ENCODE data around the gene SLX4IP.

SLX4IP gene

DNA sequence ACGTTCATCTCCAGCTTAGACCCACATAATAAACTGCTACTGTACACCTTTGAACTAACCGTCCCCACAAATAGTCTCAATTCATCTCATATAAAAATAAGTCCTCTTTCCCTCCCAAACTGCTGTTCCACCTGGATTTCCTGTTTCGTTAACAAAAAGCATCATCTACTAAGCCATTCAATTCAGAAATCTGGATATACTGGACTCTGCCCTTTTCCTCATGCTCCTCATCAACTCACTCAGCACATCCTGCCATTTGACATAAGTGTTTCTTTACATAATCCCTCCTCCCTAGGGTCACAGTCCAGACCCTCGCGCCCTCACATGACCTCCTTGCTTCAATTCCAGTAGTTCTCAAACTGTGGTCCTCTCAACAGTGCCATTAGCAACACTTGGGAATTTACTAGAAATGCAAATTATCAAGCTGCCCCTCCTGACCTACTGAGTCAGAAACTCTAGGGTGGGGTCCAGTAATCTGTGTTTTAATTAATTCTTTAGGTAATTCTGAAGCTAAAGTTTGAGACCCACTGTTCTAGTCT lies 5.6 kb upstream of the SLX4IP start:
- no peak for DNase-seq

- DNase-seq, result no peak
These were observed 5.1 kb upstream of the SLX4IP start for GRCh38 chr20:10430000-10430466.

GRCh38 chr20:10430704-10431103 lies 4.4 kb upstream of the SLX4IP start:
- no peak for DNase-seq

- DNase-seq, result no peak
These were observed 3.0 kb upstream of the SLX4IP start for GRCh38 chr20:10432079-10432478.

DNA sequence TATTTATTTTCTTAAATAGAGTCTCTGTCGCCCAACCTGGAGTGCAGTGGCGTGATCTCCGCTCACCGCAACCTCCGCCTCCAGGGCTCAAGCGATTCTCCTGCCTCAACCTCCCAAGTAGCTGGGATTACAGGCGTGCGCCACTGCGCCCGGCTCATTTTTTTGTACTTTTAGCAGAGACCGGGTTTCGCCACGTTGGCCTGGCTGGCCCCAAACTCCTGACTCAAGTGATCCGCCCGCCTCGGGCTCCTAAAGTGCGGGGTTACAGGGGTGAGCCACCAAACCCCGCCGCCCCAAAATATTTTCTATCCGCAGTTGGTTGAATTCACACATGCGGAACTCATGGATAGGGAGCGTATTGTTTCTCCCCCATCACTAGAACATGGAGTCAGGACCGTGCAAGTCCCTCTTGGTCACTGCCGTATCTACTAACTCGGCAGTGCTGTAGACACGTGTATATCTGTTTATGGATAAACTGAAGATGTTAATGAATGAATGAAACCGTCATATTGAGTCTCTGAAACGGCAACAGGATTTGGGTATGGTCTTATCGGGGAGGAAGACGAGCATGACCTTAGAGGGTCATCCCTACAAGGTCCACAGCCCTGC lies 2.0 kb upstream of the SLX4IP start:
- no peak for DNase-seq

DNA sequence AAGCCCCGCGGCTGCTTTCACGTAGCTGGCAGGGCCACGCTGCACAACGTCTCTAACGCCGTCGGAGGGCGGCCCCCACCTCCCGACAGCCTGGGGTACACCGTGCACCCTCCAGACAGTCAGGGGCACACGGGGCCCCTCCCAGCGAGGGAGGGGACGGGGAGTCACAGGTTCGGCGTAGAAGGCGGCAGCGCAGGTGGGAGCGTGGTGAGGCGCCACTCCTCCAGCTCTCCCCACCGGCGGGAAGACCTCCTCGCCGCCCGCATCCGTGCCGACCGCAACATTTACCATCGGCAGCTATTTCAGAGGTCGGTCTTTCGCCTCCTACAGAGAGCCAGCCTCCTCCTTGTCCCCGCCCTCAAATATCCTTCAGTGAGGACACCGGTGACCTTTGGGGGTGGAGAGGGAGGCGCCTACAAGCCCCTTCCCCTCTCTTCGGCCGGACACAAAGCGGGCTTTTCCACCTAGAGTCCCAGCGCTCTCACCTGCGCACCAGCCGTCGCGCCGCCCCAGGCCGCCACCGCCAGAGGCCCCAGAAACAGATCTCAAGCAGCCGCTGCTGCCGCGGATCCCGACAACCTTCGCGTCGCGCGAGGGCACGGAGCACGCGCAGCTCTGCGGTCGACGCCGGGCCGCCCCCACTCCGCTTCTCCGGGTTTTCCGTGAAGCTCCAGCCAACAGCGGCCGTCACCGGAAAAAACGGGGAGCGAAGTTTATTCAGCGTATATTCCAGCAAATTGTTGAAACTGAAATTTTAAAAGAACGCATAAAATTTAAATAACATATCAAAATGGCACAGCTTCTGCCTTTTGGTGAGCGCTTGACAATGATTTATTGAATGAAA lies 1.3 kb upstream of the SLX4IP start, which contains the start of gene MKKS:
TSS of gene MKKS (minus strand) at position 600 of the 844 bp plus-strand sequence. CDS start 20,708 bp downstream, outside the sequence.
- peak; percentile 93 for DNase-seq

GRCh38 chr20:10434467-10434831 lies 656 bp upstream of the SLX4IP start:
- DNase-seq, result peak; percentile 97

DNA sequence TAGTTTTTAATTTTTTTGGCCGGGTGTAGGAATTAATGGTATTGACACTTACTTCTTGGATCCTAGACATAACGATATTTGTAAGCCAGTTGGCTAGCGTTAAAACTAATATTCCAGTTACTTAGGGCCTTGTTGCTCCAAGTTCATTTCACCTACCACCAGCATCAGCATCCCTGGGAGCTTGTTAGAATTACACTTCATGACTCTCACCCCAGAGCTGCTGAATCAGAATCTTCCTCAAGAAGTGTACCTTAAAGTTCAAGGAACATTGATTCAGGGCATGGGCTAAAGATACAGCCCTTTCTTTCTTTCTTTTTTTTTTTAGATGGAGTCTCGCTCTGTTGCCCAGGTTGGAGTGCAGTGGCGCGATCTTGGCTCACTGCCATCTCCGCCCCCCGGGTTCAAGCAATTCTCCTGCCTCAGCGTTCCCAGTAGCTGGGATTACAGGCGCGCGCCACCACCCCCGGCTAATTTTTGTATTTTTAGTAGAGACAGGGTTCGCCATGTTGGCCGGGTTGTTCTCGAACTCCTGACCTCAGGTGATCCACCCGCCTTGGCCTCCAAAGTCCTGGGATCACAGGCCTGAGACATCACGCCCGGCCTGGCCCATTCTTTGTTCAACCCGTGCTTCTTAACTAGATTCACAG lies 1.1 kb downstream of the SLX4IP start:
- no peak for DNase-seq

DNA sequence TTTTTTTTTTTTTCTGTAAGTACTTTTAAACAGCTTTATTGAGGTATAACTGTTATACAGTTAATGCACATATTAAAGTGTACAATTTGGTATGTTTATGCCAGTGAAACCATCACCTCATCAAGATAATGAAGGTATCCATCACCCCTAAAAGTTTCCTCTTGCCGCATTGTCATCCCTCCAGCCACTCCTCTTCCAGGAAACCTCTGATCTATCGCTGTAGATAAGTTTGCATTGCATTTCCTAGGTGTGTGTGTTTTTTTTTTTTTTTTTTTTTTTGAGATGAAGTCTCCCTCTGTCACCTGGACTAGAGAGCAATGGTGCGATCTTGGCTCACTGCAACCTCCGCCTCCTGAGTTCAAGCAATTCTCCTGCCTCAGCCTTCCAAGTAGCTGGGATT lies 3.1 kb downstream of the SLX4IP start:
- DNase-seq, result no peak

GRCh38 chr20:10443936-10444335 lies 8.8 kb downstream of the SLX4IP start:
- no peak for DNase-seq

DNA sequence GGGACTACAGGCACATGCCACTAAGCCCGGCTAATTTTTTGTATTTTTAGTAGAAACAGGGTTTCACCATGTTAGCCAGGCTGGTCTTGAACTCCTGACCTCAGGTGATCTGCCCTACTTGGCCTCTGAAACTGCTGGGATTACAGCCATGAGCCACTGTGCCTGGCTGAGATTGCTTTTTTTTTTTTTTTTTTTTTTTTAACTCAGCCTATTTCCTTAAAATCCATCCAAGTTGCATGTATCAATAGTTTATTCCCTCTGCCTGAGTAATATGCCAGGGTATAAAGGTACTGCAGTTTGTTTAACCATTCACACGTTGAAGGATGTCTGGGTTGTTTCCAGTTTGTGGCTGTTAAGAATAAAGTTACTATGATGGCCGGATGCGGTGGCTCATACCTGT lies 10.7 kb downstream of the SLX4IP start:
- DNase-seq, result no peak

GRCh38 chr20:10447028-10447427 lies 11.9 kb downstream of the SLX4IP start:
- no peak for DNase-seq

- no peak for DNase-seq
These were observed 13.4 kb downstream of the SLX4IP start for GRCh38 chr20:10448270-10449156.

GRCh38 chr20:10449270-10449669 lies 14.2 kb downstream of the SLX4IP start:
- no peak for DNase-seq

GRCh38 chr20:10453241-10453640 lies 18.1 kb downstream of the SLX4IP start:
- no peak for DNase-seq

DNA sequence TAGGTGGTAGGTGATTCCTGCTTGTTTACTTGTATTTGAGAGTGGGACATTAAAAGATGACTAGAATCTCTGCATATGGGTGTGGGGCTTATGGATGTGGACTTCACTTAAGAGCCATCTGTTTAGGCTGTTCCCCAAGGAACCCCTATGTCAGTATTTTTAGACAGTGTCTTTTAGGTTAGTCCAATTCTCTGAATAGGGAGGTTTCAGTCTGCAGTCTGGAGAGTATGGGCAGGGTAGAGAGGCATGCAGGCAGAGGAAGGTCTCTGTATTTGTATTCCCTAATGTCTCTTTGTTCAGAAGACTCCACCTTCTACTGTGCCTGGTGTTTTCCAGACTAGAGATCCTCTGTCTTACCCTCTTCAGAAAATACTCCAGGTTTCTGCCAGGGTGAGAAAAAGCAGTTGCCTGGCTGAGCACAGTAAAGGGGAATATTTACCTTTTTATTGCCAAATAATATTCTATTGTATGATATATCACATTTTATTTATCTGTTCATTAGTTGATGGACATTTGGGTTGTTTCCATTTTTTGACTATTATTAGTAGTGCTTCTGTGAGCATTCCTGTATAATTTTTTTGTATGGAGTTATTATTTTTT lies 19.1 kb downstream of the SLX4IP start:
- no peak for DNase-seq

GRCh38 chr20:10461495-10461894 lies 26.4 kb downstream of the SLX4IP start:
- DNase-seq, result no peak

- no peak for DNase-seq
These were observed 27.4 kb downstream of the SLX4IP start for GRCh38 chr20:10462516-10462915.

DNA sequence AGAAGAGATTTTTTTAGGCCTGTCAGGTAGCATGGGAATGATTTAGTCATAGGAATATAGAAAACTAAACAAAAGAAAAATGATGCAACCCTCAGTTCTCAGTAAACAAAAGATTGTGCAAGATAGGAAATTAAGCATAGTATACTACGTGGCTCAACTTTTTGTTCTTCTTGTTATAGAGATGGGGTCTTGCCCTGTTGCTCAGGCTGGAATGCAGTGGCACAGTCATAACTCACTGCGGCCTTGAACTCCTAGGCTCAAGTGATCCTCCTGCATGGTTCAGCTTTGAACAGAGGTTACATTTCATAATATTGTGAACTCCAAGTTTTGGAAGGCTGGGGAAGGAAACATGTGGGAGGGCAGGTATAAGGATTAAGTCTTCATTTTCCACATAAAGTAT lies 28.5 kb downstream of the SLX4IP start:
- DNase-seq, result no peak

DNA sequence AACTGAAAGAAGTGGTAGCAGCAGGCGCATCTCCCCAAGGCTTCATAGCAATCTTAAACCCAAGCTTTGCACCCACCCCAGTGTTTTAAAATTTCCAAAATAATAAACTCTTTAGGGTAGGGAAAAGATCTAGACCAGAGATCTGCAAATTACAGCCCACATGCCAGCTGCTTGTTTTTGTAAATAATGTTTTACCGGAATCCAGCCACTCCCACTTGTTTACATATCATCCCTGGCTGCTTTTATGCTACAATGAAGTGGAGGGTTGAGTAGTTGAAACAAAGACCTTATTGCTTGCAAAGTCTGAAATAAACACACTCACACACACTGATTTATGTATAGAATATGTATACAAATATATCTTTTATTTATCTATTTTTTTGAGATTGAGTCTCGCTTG lies 30.0 kb downstream of the SLX4IP start:
- no peak for DNase-seq

GRCh38 chr20:10466325-10466724 lies 31.2 kb downstream of the SLX4IP start:
- DNase-seq, result peak; percentile 76

DNA sequence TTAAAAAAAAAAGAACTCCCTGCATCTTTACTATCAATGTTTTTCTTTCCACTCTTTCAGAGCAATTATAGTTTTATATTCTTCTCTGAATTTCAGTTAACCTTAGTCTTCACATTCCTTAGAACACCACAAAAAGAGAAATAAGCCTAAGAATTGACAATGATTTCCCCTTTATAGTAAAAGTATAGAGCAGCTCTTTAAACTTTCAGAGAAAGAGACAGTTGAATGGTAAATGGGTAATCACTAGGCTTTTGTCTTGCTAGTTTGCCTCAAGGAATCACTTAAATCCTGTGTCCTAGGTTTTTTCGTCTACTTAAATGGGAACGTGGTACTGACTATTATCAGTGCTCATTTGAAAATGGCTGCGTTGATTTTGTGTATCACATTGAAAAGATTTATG lies 31.8 kb downstream of the SLX4IP start:
- no peak for DNase-seq
